T-helper 2 cell treated with Interferon-gamma antibody and Interleukin-4, amounts not matched to agents 100 ng/mL and 5 ng/mL, for 36 hours (primary cell): Measurements from ENCODE around the gene MUC5AC. TPM values are rescaled to one million over a fixed set of nuclear protein-coding genes. Genes with fewer than 3 reads are reported as not detected.
"Not testable (repeated sequence)": the region's sequence is repeated elsewhere in the genome, so short reads cannot be mapped to it uniquely, and the experiment has no call there.

ENCODE experiments used
- intact Hi-C: fragments of 100-400 bp; cut with micrococcal nuclease; formaldehyde crosslinking; loops from one replicate; pipeline ENCODE4 v1.15.1; 2023
- total RNA-seq: library from RNA; stranded (reverse); gene quantifications from 2 replicates; pipeline ENCODE4 v1.2.3, GENCODE V29; 2022

MUC5AC gene
- total RNA-seq, 1 donor from 2014 or later = not detected

- intact Hi-C loops = no loop called here
Measured at GRCh38 chr11:1140642-1141490, 16.9 kb upstream of the MUC5AC start.

GRCh38 chr11:1146365-1146764, 11.4 kb upstream of the MUC5AC start:
- intact Hi-C loops = no loop called here

GRCh38 chr11:1147792-1148191, 10.0 kb upstream of the MUC5AC start:
- intact Hi-C loops = no loop called here

GRCh38 chr11:1148752-1149180, 9.0 kb upstream of the MUC5AC start:
- intact Hi-C loops = no loop called here

GRCh38 chr11:1149545-1149944, 8.2 kb upstream of the MUC5AC start:
- intact Hi-C loops = no loop called here

GRCh38 chr11:1150116-1150515, 7.6 kb upstream of the MUC5AC start:
- intact Hi-C loops = no loop called here

- intact Hi-C loops = no loop called here
Measured at GRCh38 chr11:1150769-1151365, 6.9 kb upstream of the MUC5AC start.

- intact Hi-C loops = no loop called here
Measured at GRCh38 chr11:1151366-1152315, 6.1 kb upstream of the MUC5AC start.

GRCh38 chr11:1152316-1153104, 5.2 kb upstream of the MUC5AC start:
- intact Hi-C loops = no loop called here

GRCh38 chr11:1153105-1153950, 4.4 kb upstream of the MUC5AC start:
- intact Hi-C loops = no loop called here

GRCh38 chr11:1153951-1154493, 3.7 kb upstream of the MUC5AC start:
- intact Hi-C loops = no loop called here

- intact Hi-C loops = not testable (repeated sequence)
Measured at GRCh38 chr11:1154656-1155055, 3.1 kb upstream of the MUC5AC start.

- intact Hi-C loops = no loop called here
Measured at GRCh38 chr11:1155274-1155693, 2.5 kb upstream of the MUC5AC start.

- intact Hi-C loops = no loop called here
Measured at GRCh38 chr11:1156506-1157340, 1.0 kb upstream of the MUC5AC start.

GRCh38 chr11:1157341-1157644, 460 bp upstream of the MUC5AC start:
- intact Hi-C loops = no loop called here

GRCh38 chr11:1158681-1159487, 1.1 kb downstream of the MUC5AC start:
- intact Hi-C loops = no loop called here

GRCh38 chr11:1159488-1160220, 1.9 kb downstream of the MUC5AC start:
- intact Hi-C loops = not testable (repeated sequence)
